DOHH2 (cell line): ENCODE data around the gene KATNAL2.
"Not testable (repeated sequence)": the region's sequence is repeated elsewhere in the genome, so short reads cannot be mapped to it uniquely, and the experiment has no call there.

Experiments
- H3F3A ChIP-seq: fragments of 200-600 bp; sonication (generic), shearing (Covaris generic); 2 replicates; pipeline ENCODE4 v1.6.0; 2016; ENCODE audit warnings: antibody characterized with exemption, mild to moderate bottlenecking; ENCODE audit not compliant: control insufficient read depth, insufficient read depth
- H3K27ac ChIP-seq: fragments of 200-600 bp; sonication (generic); 2 replicates; pipeline ENCODE4 v1.5.1; 2014; ENCODE audit warnings: low read depth, mild to moderate bottlenecking, low read length, moderate library complexity
- H3K27me3 ChIP-seq: fragments of 200-600 bp; sonication (generic); 2 replicates; pipeline ENCODE4 v1.6.1; 2014; ENCODE audit warnings: mild to moderate bottlenecking, low read length, mixed read lengths; ENCODE audit not compliant: control insufficient read depth
- H3K36me3 ChIP-seq: fragments of 200-600 bp; sonication (generic); 2 replicates; pipeline ENCODE4 v1.6.1; 2014; ENCODE audit warnings: mild to moderate bottlenecking, low read length, moderate library complexity, mixed read lengths; ENCODE audit not compliant: control insufficient read depth
- H3K4me1 ChIP-seq: fragments of 200-600 bp; sonication (generic); 2 replicates; pipeline ENCODE4 v1.6.1; 2014; ENCODE audit warnings: mild to moderate bottlenecking, low read length, mixed read lengths; ENCODE audit not compliant: control insufficient read depth
- H3K4me2 ChIP-seq: fragments of 200-600 bp; sonication (generic); 2 replicates; pipeline ENCODE4 v1.6.0; 2014; ENCODE audit warnings: mild to moderate bottlenecking, low read length, moderate library complexity
- H3K4me3 ChIP-seq: fragments of 200-600 bp; sonication (generic); 2 replicates; pipeline ENCODE4 v1.5.1; 2014; ENCODE audit warnings: mild to moderate bottlenecking, low read length, mixed read lengths
- H3K79me2 ChIP-seq: fragments of 200-600 bp; sonication (generic); 2 replicates; pipeline ENCODE4 v1.6.1; 2014; ENCODE audit warnings: mild to moderate bottlenecking, low read length, mixed read lengths; ENCODE audit not compliant: control insufficient read depth
- H3K9me2 ChIP-seq: fragments of 200-600 bp; sonication (generic); replicated peaks from 2 replicates; pipeline ENCODE4 v1.6.1; 2014; ENCODE audit warnings: mild to moderate bottlenecking, low read length, mixed read lengths; ENCODE audit not compliant: control insufficient read depth
- H3K9me3 ChIP-seq: fragments of 200-600 bp; sonication (generic); 2 replicates; pipeline ENCODE4 v1.6.1; 2014; ENCODE audit warnings: antibody characterized with exemption, low read length, mixed read lengths; ENCODE audit not compliant: control insufficient read depth, insufficient read depth
- H4K20me1 ChIP-seq: fragments of 200-600 bp; sonication (generic); 2 replicates; pipeline ENCODE4 v1.6.0; 2014; ENCODE audit warnings: low read depth, mild to moderate bottlenecking, antibody characterized with exemption, low read length, moderate library complexity; ENCODE audit not compliant: control insufficient read depth, insufficient read depth
- EZH2phosphoT487 ChIP-seq: fragments of 200-600 bp; sonication (generic); IDR thresholded peaks from 2 replicates; pipeline ENCODE4 v1.6.1; 2017; ENCODE audit warnings: borderline replicate concordance, mild to moderate bottlenecking, antibody characterized with exemption, low read length, moderate library complexity, mixed read lengths
- TF ChIP-seq, protein P1 (sequence below): fragments of 200-600 bp; sonication (generic); IDR thresholded peaks from one replicate; pipeline ENCODE4 v1.5.1; 2014; ENCODE audit warnings: antibody characterized with exemption, mild to moderate bottlenecking, low read depth, low read length; ENCODE audit not compliant: poor library complexity, severe bottlenecking

KATNAL2 gene

GRCh38 chr18:46958209-46958608, 40.8 kb downstream of the KATNAL2 start:
- H3K4me2 ChIP-seq, result no peak overlapping the region
- no peaks in the 10 kb centered on the region for H3K36me3 ChIP-seq
- no peaks in the 10 kb centered on the region for H3K9me2 ChIP-seq
- no peaks in the 10 kb centered on the region for H3F3A ChIP-seq
- no peak overlapping the region for H3K4me3 ChIP-seq
- H4K20me1 ChIP-seq, result no peaks in the 10 kb centered on the region
- no peaks in the 10 kb centered on the region for H3K4me1 ChIP-seq
- no peaks in the 10 kb centered on the region for H3K79me2 ChIP-seq
- TF ChIP-seq, protein P1, sequence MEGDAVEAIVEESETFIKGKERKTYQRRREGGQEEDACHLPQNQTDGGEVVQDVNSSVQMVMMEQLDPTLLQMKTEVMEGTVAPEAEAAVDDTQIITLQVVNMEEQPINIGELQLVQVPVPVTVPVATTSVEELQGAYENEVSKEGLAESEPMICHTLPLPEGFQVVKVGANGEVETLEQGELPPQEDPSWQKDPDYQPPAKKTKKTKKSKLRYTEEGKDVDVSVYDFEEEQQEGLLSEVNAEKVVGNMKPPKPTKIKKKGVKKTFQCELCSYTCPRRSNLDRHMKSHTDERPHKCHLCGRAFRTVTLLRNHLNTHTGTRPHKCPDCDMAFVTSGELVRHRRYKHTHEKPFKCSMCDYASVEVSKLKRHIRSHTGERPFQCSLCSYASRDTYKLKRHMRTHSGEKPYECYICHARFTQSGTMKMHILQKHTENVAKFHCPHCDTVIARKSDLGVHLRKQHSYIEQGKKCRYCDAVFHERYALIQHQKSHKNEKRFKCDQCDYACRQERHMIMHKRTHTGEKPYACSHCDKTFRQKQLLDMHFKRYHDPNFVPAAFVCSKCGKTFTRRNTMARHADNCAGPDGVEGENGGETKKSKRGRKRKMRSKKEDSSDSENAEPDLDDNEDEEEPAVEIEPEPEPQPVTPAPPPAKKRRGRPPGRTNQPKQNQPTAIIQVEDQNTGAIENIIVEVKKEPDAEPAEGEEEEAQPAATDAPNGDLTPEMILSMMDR, result no peak
- TF ChIP-seq EZH2phosphoT487, result no peak
- no peak overlapping the region for H3K27ac ChIP-seq
- H3K9me3 ChIP-seq, result no peaks in the 10 kb centered on the region
- H3K27me3 ChIP-seq, result no peaks in the 10 kb centered on the region

GRCh38 chr18:46963656-46964578, 46.5 kb downstream of the KATNAL2 start:
- H3K4me3 ChIP-seq, H3F3A ChIP-seq, H3K9me2 ChIP-seq, H3K4me1 ChIP-seq, H4K20me1 ChIP-seq, H3K4me2 ChIP-seq, H3K27ac ChIP-seq, H3K36me3 ChIP-seq, H3K79me2 ChIP-seq, H3K27me3 ChIP-seq, H3K9me3 ChIP-seq: not testable (repeated sequence)

DNA sequence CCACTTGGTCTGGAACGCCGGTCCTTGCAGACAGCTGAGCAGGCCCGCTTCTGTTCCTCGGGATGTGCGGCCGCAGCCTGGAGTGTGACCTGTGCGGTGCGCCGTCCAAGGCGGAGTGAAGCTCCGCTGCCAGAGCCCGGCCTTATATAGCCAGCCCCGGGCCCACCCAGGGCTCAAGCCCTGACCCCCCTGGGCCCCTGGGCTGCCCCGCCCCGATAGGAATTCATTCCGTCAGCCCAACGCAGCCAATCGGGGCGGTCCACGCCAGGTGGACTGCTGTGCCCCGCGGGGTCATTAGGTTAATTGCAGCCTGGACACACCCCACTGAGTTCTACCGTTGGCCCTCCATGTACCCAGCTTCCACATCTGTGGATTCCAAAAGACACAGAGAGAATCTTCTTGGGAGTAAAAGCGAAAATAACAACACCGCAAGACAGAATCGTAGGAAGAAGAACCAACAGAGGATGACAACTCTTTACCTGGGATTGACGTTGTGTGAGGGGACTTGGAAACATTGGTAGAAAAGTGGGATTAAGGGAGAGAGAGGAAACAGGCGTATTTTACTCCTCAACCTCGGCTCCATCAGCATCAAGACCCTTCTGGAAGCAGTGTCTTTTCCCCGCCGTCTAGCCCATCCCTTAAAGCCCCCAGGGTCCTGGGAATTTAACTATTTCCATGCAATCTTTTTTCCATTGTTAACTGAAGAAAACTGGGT, 47.3 kb downstream of the KATNAL2 start:
- not testable (repeated sequence) for H3K4me1 ChIP-seq, H3K27me3 ChIP-seq, H3K9me2 ChIP-seq, H3K79me2 ChIP-seq, H4K20me1 ChIP-seq, H3K4me3 ChIP-seq, H3K4me2 ChIP-seq, H3K36me3 ChIP-seq, H3F3A ChIP-seq, H3K9me3 ChIP-seq, H3K27ac ChIP-seq

GRCh38 chr18:46966266-46966665, 48.9 kb downstream of the KATNAL2 start:
- H3K9me2 ChIP-seq, H3K27me3 ChIP-seq, H3K4me2 ChIP-seq, H3K27ac ChIP-seq, H3K36me3 ChIP-seq, H3K79me2 ChIP-seq, H3K9me3 ChIP-seq, H3K4me1 ChIP-seq, H3K4me3 ChIP-seq, H3F3A ChIP-seq, H4K20me1 ChIP-seq: not testable (repeated sequence)

GRCh38 chr18:46969551-46969950, 52.1 kb downstream of the KATNAL2 start:
- H3K27me3 ChIP-seq, result not testable (repeated sequence)

DNA sequence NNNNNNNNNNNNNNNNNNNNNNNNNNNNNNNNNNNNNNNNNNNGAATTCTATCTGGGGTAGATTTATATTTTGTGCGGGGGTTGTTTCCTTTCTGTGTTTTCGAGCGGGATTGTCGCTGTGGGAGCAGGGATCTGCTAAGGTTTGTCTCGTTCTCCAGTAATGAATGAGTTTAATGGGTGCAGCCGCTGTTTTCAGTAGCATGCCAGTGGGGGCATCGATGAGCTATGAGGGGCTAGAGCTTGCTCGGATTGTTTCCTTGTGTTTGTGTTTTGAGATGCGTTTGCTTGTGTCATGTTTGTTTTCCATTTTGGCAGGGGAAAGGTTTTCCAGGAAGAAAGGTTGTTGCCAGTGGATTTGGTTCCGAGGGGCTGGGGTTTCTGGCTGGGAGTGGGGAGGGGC, 102.5 kb downstream of the KATNAL2 start:
- not testable (repeated sequence) for H3K27me3 ChIP-seq, H4K20me1 ChIP-seq, H3K27ac ChIP-seq, H3K9me2 ChIP-seq, H3K4me2 ChIP-seq, H3K4me1 ChIP-seq, H3K36me3 ChIP-seq, H3K4me3 ChIP-seq, H3F3A ChIP-seq, H3K79me2 ChIP-seq, H3K9me3 ChIP-seq

More at GRCh38 chr18:46969551-46969950, 52.1 kb downstream of the KATNAL2 start:
- H3F3A ChIP-seq, H3K36me3 ChIP-seq, H3K79me2 ChIP-seq, H3K4me2 ChIP-seq, H3K4me3 ChIP-seq, H3K27ac ChIP-seq, H3K4me1 ChIP-seq, H4K20me1 ChIP-seq, H3K9me2 ChIP-seq, H3K9me3 ChIP-seq: not testable (repeated sequence)

- H3K4me1 ChIP-seq, H3K79me2 ChIP-seq, H3K4me2 ChIP-seq, H3K9me3 ChIP-seq, H3K27ac ChIP-seq, H3F3A ChIP-seq, H3K27me3 ChIP-seq, H3K9me2 ChIP-seq, H3K4me3 ChIP-seq, H4K20me1 ChIP-seq, H3K36me3 ChIP-seq: not testable (repeated sequence)
Measured at GRCh38 chr18:47020757-47021156, 103.4 kb downstream of the KATNAL2 start.
